GM12878 (cell line): Measurements from ENCODE around the gene PRKG1. TPM values are rescaled to one million over a fixed set of nuclear protein-coding genes. Genes with fewer than 3 reads are reported as not detected.

Experiments used
- ATAC-seq: fragments of 200-7000 bp; cut with Tn5 transposase; 3 replicates; pipeline ENCODE4 v1.9.1; 2020; ENCODE audit warnings: mild to moderate bottlenecking, moderate library complexity
- BruUV-seq: library from RNA; stranded (reverse); fragments of 400-500 nt; replicated peaks from 2 replicates; lab custom pipeline; 2021; lab: Mats Ljungman, UMichigan
- CTCF ChIA-PET: fragments of 300-600 bp; sonication (Branson Sonifier 250); formaldehyde crosslinking; extraction: SDS; loops from one replicate; lab custom pipeline; 2021; ENCODE audit warnings: inconsistent platforms; lab: Yijun Ruan, JAX
- POLR2A ChIA-PET: fragments of 350-600 bp; formaldehyde crosslinking; extraction: SDS; loops from one replicate; lab custom pipeline; 2021; ENCODE audit warnings: inconsistent platforms; lab: Charles Lee
- RAD21 ChIA-PET: fragments of 300-600 bp; sonication (Branson Sonifier 250); formaldehyde crosslinking; loops from one replicate; lab custom pipeline; 2023; ENCODE audit warnings: antibody characterized with exemption; ENCODE audit not compliant: unreplicated experiment; lab: Charles Lee
- SMC1A ChIA-PET: fragments of 300-600 bp; sonication (Branson Sonifier 250); formaldehyde crosslinking; loops from one replicate; lab custom pipeline; 2023; ENCODE audit not compliant: unreplicated experiment, uncharacterized antibody; lab: Charles Lee
- DNase-seq: peaks from one replicate; pipeline ENCODE4 v3.0.0-alpha.2; 2011; ENCODE audit warnings: low read depth, low spot score
- FAIRE-seq: peaks from 3 replicates; lab custom pipeline; 2011; peaks lifted over from hg19 to GRCh38; lab: Jason Lieb, UNC
- H2AFZ ChIP-seq: 2 replicates; pipeline ENCODE4 v1.6.0; 2011; ENCODE audit warnings: low read depth, low read length, control low read depth; ENCODE audit not compliant: control insufficient read depth
- H3K27ac ChIP-seq: 2 replicates; pipeline ENCODE4 v1.5.1; 2011; ENCODE audit warnings: control low read depth; ENCODE audit not compliant: control insufficient read depth, insufficient read depth
- H3K27me3 ChIP-seq, 2 experiments: replicated peaks in 1 of 2; 2 replicates each; pipeline versions ENCODE4 v1.6.0 to v1.6.1; 2011; ENCODE audit warnings: low read length in 1 of 2; ENCODE audit not compliant: control insufficient read depth in 2 of 2, insufficient read depth in 2 of 2
- H3K36me3 ChIP-seq, 2 experiments: 2 replicates each; pipeline ENCODE4 v1.5.1; 2011; ENCODE audit warnings: low read length in 1 of 2; ENCODE audit not compliant: control insufficient read depth in 2 of 2, insufficient read depth in 2 of 2
- H3K4me1 ChIP-seq: 2 replicates; pipeline ENCODE4 v1.6.1; 2011; ENCODE audit warnings: mild to moderate bottlenecking, low read length, moderate library complexity, mixed read lengths; ENCODE audit not compliant: control insufficient read depth, insufficient read depth
- H3K4me2 ChIP-seq: 2 replicates; pipeline ENCODE4 v1.6.0; 2011; ENCODE audit warnings: control low read depth; ENCODE audit not compliant: control insufficient read depth, insufficient read depth
- H3K4me3 ChIP-seq: fragments of 200-600 bp; sonication (generic); 2 replicates; pipeline ENCODE4 v1.5.1; 2016
- H3K79me2 ChIP-seq: 2 replicates; pipeline ENCODE4 v1.6.0; 2011; ENCODE audit warnings: low read length; ENCODE audit not compliant: control insufficient read depth, insufficient read depth
- H3K9ac ChIP-seq: 2 replicates; pipeline ENCODE4 v1.8.0; 2011; ENCODE audit warnings: low read length, control low read depth, mixed read lengths; ENCODE audit not compliant: control insufficient read depth, insufficient read depth
- H3K9me3 ChIP-seq: replicated peaks from 3 replicates; pipeline ENCODE4 v1.5.1; 2011; ENCODE audit warnings: mild to moderate bottlenecking, low read length; ENCODE audit not compliant: control insufficient read depth, insufficient read depth
- H4K20me1 ChIP-seq: 2 replicates; pipeline ENCODE4 v1.6.0; 2011; ENCODE audit not compliant: control insufficient read depth, insufficient read depth
- CBX3 ChIP-seq: fragments of 200-600 bp; sonication (generic); IDR thresholded peaks from 2 replicates; pipeline ENCODE4 v1.6.1; 2016; ENCODE audit warnings: low read depth, borderline replicate concordance
- CREB1 ChIP-seq: IDR thresholded peaks from 2 replicates; pipeline ENCODE4 v1.6.1; 2012; ENCODE audit warnings: low read depth, mild to moderate bottlenecking, inconsistent platforms
- EED ChIP-seq: sonication (generic); IDR thresholded peaks from 2 replicates; pipeline ENCODE4 v1.6.1; 2016; ENCODE audit warnings: antibody characterized with exemption, low read depth
- HDAC2 ChIP-seq: fragments of 200-600 bp; sonication (generic); IDR thresholded peaks from 2 replicates; pipeline ENCODE4 v1.6.1; 2017
- HDAC6 ChIP-seq: fragments of 200-600 bp; sonication (generic); IDR thresholded peaks from one replicate; pipeline ENCODE4 v1.8.0; 2017; ENCODE audit warnings: antibody characterized with exemption; ENCODE audit not compliant: unreplicated experiment
- KLF5 ChIP-seq: fragments of 450-650 bp; IDR thresholded peaks from 2 replicates; pipeline ENCODE4 v1.6.1; 2014; ENCODE audit warnings: mild to moderate bottlenecking; ENCODE audit not compliant: partially characterized antibody
- MYC ChIP-seq: IDR thresholded peaks from 2 replicates; pipeline ENCODE4 v1.6.1; 2011; ENCODE audit warnings: mild to moderate bottlenecking, low read length, moderate library complexity, inconsistent platforms; ENCODE audit not compliant: insufficient read depth, insufficient replicate concordance, insufficient read length, severe bottlenecking
- NFYA ChIP-seq: IDR thresholded peaks from 2 replicates; pipeline ENCODE4 v1.6.1; 2011; ENCODE audit warnings: low read depth, mild to moderate bottlenecking, low read length, improper control_type of control experiment, borderline replicate concordance
- NFYB ChIP-seq: IDR thresholded peaks from 2 replicates; pipeline ENCODE4 v1.6.1; 2011; ENCODE audit warnings: low read depth, mild to moderate bottlenecking, low read length, improper control_type of control experiment, moderate library complexity; ENCODE audit not compliant: insufficient read depth
- POLR2AphosphoS2 ChIP-seq: IDR thresholded peaks from 2 replicates; pipeline ENCODE4 v1.6.1; 2011; ENCODE audit warnings: low read depth, mild to moderate bottlenecking, low read length, improper control_type of control experiment, moderate library complexity
- POLR2AphosphoS5 ChIP-seq: IDR thresholded peaks from 2 replicates; pipeline ENCODE4 v1.6.1; 2011; ENCODE audit warnings: mild to moderate bottlenecking, low read length, inconsistent platforms
- TBL1XR1 ChIP-seq: IDR thresholded peaks from 2 replicates; pipeline ENCODE4 v1.6.1; 2012; ENCODE audit warnings: low read depth, low read length, improper control_type of control experiment
- TCF3 ChIP-seq: IDR thresholded peaks from 2 replicates; pipeline ENCODE4 v1.6.1; 2012; ENCODE audit warnings: low read depth, mild to moderate bottlenecking, low read length, borderline replicate concordance; ENCODE audit not compliant: insufficient read depth
- TCF7 ChIP-seq: IDR thresholded peaks from 2 replicates; pipeline ENCODE4 v1.6.1; 2014; ENCODE audit warnings: antibody characterized with exemption, borderline replicate concordance
- ZZZ3 ChIP-seq: IDR thresholded peaks from 2 replicates; pipeline ENCODE4 v1.6.1; 2011; ENCODE audit warnings: low read depth; ENCODE audit not compliant: control insufficient read depth, insufficient read length
- WGBS: methylation state at CpG from one replicate; pipeline ENCODE4 v1.1.6; 2016; ENCODE audit warnings: low lambda C conversion rate; ENCODE audit not compliant: insufficient replicate concordance, insufficient coverage; ENCODE audit errors: missing lambda C conversion rate; 5-methylcytosine and 5-hydroxymethylcytosine counted together
- in situ Hi-C: fragments of 300-500 bp; cut with MboI; formaldehyde crosslinking; loops from 9 replicates; pipeline ENCODE4 v1.14.3; 2018; ENCODE audit warnings: mixed read lengths
- intact Hi-C: fragments of 100-400 bp; cut with micrococcal nuclease; formaldehyde crosslinking; loops from one replicate; pipeline ENCODE4 v1.14.2; 2022; ENCODE audit not compliant: unreplicated experiment
- polyA plus RNA-seq, 11 experiments: library from polyadenylated mRNA; depleted of rRNA in 4 of 11; unstranded in 6 of 11; stranded (reverse) in 5 of 11; fragments of >200 nt; fragmentation: Nextera tagmentation in 4 of 11; fragmentation: Illumina TruSeq in 1 of 11; extraction: Ambion mirVana in 4 of 11; extraction: Trizol in 1 of 11; gene quantifications; 1 replicate in 1 of 11; 2 replicates in 10 of 11; pipeline versions ENCODE4 v1.2.1 to v1.2.3, GENCODE V29; 2011 to 2016; ENCODE audit warnings: inconsistent platforms in 2 of 11, missing spikeins in 2 of 11, low read depth in 1 of 11
- total RNA-seq, 4 experiments: library from RNA; depleted of rRNA in 3 of 4; stranded (reverse); fragments of >200 nt in 3 of 4; fragmentation: Illumina TruSeq in 1 of 4; extraction: Trizol in 1 of 4; gene quantifications; 2 replicates each; pipeline versions ENCODE4 v1.2.1 to v1.2.3, GENCODE V29; 2013 to 2021

The PRKG1 gene
- total and polyA plus RNA-seq, 10 of the 15 experiments (the other 5 are each of a cell fraction or from before 2014, with no cell fraction given), result 0.04 to 0.05 TPM; not detected in 8

- no peaks in the 10 kb centered on the region for H3K9me3 ChIP-seq
- H3K4me1 ChIP-seq, result no peaks in the 10 kb centered on the region
- ChIA-PET POLR2A (no interaction called here), CTCF (no interaction called here), SMC1A (no interaction called here), RAD21 (no interaction called here)
- no peaks in the 10 kb centered on the region for H3K36me3 ChIP-seq
- 48% methylated on average over 5 of the region's 5 CpGs for WGBS
- in situ Hi-C loops, result no loop called here
- no peak overlapping the region for H3K4me3 ChIP-seq
- FAIRE-seq (no peak), DNase-seq (no peak), ATAC-seq (no peak)
- H3K27me3 ChIP-seq, result no peaks in the 10 kb centered on the region
- H4K20me1 ChIP-seq, result no peaks in the 10 kb centered on the region
- intact Hi-C loops, result no loop called here
- no peak overlapping the region for H2AFZ ChIP-seq
- no peak overlapping the region for H3K4me2 ChIP-seq
- H3K27ac ChIP-seq, result no peak overlapping the region
- BruUV-seq, result no TSS peak
- no peaks in the 10 kb centered on the region for H3K79me2 ChIP-seq
- TF ChIP-seq CREB1, result no peak
- TF ChIP-seq, all 136 proteins: peak for 0
- no peak overlapping the region for H3K9ac ChIP-seq
These were observed 633.6 kb downstream of the PRKG1 start for GRCh38 chr10:51707821-51708424.

- Histone ChIP-seq H3K79me2 (no peaks in the 10 kb centered on the region), H3K4me1 (no peaks in the 10 kb centered on the region), H3K27me3 (no peaks in the 10 kb centered on the region), H3K36me3 (no peaks in the 10 kb centered on the region), H3K4me3 (no peak overlapping the region), H3K9ac (no peak overlapping the region), H3K9me3 (no peaks in the 10 kb centered on the region), H2AFZ (no peak overlapping the region), H4K20me1 (no peaks in the 10 kb centered on the region), H3K27ac (no peak overlapping the region), H3K4me2 (no peak overlapping the region)
- 47% methylated on average over 2 of the region's 2 CpGs for WGBS
- intact Hi-C loops (no loop called here), in situ Hi-C loops (no loop called here)
- ChIA-PET SMC1A (no interaction called here), RAD21 (interaction anchor here (1.1 kb wide), 1 partner anchor 8 kb away, joined by 3 read pairs; no protein-coding TSS in a partner anchor), POLR2A (no interaction called here), CTCF (interaction anchor here (0.8 kb wide), 1 partner anchor 84 kb away, joined by 3 read pairs; no protein-coding TSS in a partner anchor)
- FAIRE-seq (no peak), ATAC-seq (no peak), DNase-seq (no peak)
- TF ChIP-seq TCF7, result no peak
- no peak for TF ChIP-seq POLR2AphosphoS5
- no peak for TF ChIP-seq EED
- TF ChIP-seq CBX3, result no peak
- no peak for TF ChIP-seq HDAC6
- no peak for TF ChIP-seq NFYA
- TF ChIP-seq POLR2AphosphoS2, result no peak
- no peak for TF ChIP-seq TBL1XR1
- no peak for TF ChIP-seq HDAC2
- no peak for TF ChIP-seq KLF5
- no peak for TF ChIP-seq TCF3
- no peak for TF ChIP-seq ZZZ3
- no peak for TF ChIP-seq MYC
- TF ChIP-seq NFYB, result no peak
- BruUV-seq, result no TSS peak
These were observed 634.3 kb downstream of the PRKG1 start for GRCh38 chr10:51708609-51709008.
